GM10248 (cell line): ENCODE results near the gene PAOX.

Experiments
- CTCF ChIA-PET: fragments of 300-600 bp; sonication (Branson Sonifier 250); formaldehyde crosslinking; extraction: SDS; loops from one replicate; lab custom pipeline; 2021; ENCODE audit warnings: antibody characterized with exemption; lab: Yijun Ruan, JAX
- POLR2A ChIA-PET: fragments of 350-650 bp; sonication (Branson Sonifier 250); formaldehyde crosslinking; extraction: SDS; loops from one replicate; lab custom pipeline; 2020; ENCODE audit warnings: antibody characterized with exemption; lab: Yijun Ruan, JAX
- DNase-seq: peaks from one replicate; pipeline ENCODE4 v3.0.0; 2012; ENCODE audit errors: extremely low spot score
- TF ChIP-seq, protein P1 (sequence below): IDR thresholded peaks from 2 replicates; pipeline ENCODE4 v1.5.1; 2012; ENCODE audit warnings: mild to moderate bottlenecking, low read depth; ENCODE audit errors: extremely low read depth, missing control alignments, control extremely low read depth

Gene PAOX

DNA sequence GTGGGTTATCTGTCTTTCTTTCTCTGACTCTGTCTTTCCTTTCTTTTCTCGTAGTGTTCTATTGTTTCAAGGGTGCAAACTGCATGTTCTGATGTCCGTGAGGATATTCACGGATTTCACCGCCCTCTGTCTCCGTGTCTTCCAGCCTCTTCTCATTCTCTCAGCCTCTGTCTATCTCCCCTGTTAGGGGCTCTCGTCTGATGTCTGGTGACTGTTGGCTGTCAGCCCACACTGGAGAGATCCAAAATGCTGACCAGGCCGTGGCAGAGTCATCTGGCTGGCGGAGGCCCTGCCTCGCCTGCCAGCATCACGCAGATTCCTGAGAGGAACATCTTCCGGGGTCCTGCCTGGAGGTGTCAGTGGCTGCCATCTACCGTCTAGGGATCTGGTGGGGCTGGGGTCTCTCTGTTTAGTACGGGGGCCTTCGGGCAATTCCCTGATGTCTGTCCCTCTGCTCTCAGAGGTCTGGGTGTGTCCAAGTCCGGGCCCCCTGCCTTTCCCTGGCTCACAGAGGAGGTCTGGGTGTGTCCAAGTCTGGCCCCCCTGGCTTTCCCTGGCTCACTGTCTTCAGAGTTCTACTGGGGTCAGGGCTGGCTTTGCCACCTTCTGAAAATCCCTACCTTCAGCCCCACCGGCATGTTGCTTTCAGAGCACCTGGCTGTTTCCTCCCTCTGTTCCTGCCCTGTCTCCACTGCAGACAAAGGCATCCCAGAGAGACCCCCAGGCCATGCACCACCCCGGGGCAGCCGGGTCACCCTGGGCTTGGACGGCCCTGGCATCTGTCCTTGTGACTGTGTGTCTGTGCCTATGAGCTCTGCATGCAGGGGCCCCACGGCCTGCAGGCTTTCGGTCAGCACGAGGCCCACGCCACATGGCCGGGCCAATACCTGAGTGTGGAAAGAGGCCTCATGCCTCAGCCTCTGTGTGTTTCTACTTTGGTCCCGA is 60.7 kb downstream of the PAOX start:
- CTCF ChIA-PET: interaction anchor here (0.6 to 2.6 kb wide), 9 partner anchors 8 to 169 kb away, joined by 3 to 9 read pairs (median 3); no protein-coding TSS in a partner anchor
- POLR2A ChIA-PET: no interaction called here
- no peak for DNase-seq
- TF ChIP-seq, protein P1, sequence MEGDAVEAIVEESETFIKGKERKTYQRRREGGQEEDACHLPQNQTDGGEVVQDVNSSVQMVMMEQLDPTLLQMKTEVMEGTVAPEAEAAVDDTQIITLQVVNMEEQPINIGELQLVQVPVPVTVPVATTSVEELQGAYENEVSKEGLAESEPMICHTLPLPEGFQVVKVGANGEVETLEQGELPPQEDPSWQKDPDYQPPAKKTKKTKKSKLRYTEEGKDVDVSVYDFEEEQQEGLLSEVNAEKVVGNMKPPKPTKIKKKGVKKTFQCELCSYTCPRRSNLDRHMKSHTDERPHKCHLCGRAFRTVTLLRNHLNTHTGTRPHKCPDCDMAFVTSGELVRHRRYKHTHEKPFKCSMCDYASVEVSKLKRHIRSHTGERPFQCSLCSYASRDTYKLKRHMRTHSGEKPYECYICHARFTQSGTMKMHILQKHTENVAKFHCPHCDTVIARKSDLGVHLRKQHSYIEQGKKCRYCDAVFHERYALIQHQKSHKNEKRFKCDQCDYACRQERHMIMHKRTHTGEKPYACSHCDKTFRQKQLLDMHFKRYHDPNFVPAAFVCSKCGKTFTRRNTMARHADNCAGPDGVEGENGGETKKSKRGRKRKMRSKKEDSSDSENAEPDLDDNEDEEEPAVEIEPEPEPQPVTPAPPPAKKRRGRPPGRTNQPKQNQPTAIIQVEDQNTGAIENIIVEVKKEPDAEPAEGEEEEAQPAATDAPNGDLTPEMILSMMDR: no peak

DNA sequence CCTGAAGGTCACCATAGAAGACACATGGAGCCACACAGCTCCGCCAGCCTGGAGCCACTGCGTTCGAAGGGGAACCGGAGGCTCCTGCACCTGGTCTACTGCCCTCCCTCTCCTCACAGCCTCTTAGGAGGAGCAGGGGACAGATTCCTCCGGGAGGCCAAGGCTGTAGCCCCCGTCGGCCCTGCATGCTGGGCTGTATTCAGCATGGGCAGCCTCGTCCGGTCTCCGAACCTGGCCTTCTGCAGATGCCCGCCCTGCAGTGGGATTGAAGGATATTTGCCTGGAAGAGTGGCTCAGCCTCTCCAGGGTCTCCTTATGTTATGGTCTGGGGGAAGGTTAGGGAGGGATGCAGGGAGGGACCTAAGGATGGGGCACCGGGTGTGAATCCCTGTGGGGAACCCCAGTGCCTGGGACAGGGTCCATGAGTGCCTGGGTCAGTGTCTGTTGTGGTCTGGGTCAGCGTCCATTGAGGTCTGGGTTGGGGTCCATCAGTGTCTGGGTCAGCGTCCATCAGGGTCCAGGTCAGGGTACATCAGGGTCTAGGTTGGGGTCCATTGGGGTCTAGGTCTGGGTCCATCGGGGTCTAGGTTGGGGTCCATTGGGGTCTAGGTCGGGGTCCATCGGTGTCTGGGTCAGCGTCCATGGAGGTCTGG is 61.7 kb downstream of the PAOX start:
- ChIA-PET CTCF (no interaction called here), POLR2A (no interaction called here)
- no peak for DNase-seq
- TF ChIP-seq, protein P1: no peak
